ENCODE results near the gene CAPN15.
"Not testable (repeated sequence)": the region's sequence is repeated elsewhere in the genome, so short reads cannot be mapped to it uniquely, and the experiment has no call there.

The CAPN15 gene

DNA sequence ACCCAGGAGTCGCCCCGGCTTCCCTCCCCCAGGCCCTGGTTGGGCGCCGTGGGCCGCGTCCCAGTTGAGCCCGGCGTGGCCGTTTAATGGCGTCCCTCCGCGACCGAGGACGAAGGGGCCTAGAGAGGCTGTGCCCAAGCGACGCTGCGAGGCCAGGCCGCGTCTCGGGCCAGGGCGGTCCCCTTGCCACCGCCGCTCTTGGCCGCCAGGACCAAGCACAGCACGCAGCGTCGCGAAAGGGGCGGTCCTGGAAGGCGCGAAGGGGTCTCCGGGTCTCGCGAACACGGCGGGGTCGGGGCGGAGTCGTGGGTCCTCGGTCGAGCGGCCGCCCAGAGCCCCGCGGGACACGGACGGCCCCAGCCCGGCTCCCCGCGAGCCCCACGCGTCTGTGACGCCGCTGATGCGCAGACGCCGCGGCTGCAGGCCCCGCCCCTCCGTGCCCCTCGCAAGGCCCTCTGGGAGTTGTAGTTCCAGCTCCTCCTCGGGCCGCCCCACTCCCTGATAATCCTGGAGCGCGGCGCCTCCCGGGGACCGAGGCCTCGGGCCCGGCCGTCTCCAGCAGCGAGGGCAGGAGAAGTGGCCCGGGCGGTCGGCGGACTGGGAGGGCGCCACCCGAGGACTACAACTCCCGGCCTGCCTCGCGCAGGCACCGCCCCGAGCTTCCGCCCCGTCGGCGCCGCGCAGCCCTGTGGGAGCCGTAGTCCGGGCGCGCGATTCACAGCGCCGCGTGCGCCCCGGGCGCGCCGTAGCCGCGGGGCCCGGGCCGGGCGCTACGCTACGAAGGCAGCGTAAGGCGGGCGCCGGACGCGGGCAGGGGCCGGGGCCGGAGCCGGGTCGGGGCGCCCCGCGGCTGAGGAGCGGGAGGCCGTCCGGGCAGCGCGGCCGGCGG lies at the start of gene CAPN15:
Gene CAPN15, plus strand, starts transcription at position 698 of the 889 bp plus-strand sequence. CDS start 19,127 bp downstream, outside the sequence.
- DNase-seq (ENCODE audit: low read depth in 2 of 3, low spot score in 2 of 3), result peak; percentile 72 to 84 (median 81)

DNA sequence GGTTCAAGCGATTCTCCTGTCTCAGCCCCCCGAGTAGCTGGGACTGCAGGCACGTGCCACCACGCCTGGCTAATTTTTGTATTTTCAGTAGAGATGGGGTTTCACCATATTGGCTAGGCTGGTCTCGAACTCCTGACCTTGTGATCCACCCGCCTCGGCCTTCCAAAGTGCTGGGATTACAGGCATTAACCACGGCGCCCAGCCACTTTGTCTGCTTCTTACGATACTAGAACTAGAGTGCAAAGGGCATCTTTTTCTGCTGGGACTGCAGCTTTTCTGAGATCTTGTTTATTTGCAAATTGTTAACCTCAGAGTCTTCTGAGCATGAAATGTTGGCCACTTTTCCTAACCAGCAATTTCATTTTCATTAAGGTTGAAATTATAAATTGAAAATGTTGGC lies 49.2 kb upstream of the CAPN15 start:
- not testable (repeated sequence) for DNase-seq (ENCODE audit: low read depth in 2 of 3, low spot score in 2 of 3)

DNA sequence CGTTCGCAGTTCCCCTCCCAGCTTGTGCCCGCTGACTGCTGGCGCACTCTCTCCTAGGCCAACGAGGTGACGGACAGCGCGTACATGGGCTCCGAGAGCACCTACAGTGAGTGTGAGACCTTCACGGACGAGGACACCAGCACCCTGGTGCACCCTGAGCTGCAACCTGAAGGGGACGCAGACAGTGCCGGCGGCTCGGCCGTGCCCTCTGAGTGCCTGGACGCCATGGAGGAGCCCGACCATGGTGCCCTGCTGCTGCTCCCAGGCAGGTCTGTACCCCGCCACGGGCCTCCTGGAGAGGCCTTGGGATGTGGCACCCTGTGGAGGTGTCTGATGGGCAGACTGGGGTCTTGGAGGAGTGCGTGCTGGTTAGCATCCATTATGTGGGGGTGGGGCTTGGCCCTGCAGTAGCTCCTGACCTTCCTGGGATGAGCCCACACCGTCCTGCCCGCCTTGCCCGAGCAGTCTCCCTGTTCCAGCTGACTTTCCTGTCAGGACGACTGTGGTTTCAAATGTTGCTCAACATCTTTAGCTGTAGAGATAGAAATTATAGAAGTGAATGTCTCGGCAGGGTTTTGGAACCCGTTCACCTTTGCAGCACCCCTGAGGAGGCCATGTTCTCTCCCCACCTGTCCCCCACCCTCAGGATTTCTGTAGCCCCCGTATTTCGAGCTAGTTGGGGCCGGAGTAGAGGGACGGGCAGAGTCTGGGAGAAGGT lies 44.9 kb upstream of the CAPN15 start:
- no peak for DNase-seq (ENCODE audit: low read depth in 2 of 3, low spot score in 2 of 3)

GRCh38 chr16:483341-484075 lies 44.0 kb upstream of the CAPN15 start:
- DNase-seq (ENCODE audit: low read depth in 2 of 3, low spot score in 2 of 3), result no peak

DNA sequence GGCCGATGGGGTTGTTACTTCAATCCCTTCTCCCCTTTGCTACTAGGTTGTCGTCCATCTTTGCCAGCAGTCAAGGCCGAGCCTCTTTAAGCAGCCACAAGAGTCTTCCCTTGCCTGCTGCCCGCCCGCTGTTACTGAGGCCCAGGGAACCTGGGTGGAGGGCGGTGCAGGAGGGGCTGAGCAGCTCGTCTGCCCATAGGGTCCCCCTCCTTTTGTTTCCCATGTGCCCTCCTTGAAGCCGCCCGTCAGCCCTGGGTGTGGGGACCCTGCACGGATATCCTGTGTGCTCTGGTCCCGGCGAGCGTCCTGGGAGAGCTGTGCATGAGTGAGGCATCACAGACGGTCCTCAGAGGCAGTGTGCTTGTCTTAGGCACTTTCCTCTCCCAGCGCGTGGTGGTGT lies 37.9 kb upstream of the CAPN15 start:
- no peak for DNase-seq (ENCODE audit: low read depth in 2 of 3, low spot score in 2 of 3)

DNA sequence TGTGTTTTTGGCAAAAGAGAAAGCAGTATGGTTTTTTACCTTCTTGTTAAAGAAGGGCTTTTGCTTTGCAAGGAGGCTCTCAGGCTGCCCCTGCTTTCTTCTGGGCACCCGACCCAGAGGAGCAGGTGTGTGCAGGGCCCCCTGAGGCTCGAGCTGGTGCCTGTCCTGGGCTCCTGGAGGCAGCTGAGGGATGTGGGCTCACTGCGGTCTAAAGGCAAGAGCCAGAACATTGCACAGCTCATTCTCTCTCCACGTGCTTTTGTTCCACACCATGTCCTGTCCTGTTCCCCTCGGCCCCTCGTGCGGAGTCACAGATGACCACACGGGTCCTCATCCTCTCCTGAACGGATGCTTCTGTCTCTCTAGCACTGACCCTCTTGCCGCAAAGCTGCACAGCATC lies 36.7 kb upstream of the CAPN15 start:
- DNase-seq (ENCODE audit: low read depth in 2 of 3, low spot score in 2 of 3), result no peak

- no peak for DNase-seq (ENCODE audit: low read depth in 2 of 3, low spot score in 2 of 3)
These were observed 36.1 kb upstream of the CAPN15 start for GRCh38 chr16:491220-491919.

GRCh38 chr16:492211-492875 lies 35.2 kb upstream of the CAPN15 start:
- no peak for DNase-seq (ENCODE audit: low read depth in 2 of 3, low spot score in 2 of 3)

GRCh38 chr16:494676-495075 lies 32.8 kb upstream of the CAPN15 start:
- not testable (repeated sequence) for DNase-seq (ENCODE audit: low read depth in 2 of 3, low spot score in 2 of 3)

DNA sequence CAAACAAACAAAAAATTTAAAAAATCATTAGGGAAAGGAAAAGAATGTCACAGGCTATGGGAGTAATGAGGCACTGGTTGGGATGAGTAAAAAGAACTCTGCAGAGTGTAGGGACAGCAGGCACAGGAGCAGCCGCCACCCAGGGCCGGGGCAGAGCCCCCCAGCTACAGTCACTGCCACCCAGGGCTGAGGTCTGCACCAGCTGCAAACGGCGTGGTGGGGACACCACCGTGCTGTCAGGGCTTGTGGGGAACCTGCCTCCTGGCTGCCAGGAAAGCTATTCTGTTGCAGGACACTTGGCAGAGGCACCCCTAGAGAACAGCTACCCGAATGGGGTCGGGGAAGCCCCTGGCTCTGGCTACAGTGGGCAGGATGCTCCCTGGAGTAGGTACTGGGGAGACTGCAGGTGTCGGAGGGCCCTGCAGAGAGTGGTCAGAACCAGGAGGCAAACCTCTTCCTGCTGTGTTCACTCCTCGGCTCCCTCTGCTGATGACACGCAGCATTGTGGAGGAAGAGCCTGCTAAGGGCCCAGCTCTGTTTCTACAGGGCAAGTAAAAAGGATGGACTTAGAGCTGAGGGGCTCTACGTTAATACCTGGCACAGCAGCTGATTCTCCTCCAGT lies 32.3 kb upstream of the CAPN15 start:
- no peak for DNase-seq (ENCODE audit: low read depth in 2 of 3, low spot score in 2 of 3)

GRCh38 chr16:496097-496886 lies 31.2 kb upstream of the CAPN15 start:
- no peak for DNase-seq (ENCODE audit: low read depth in 2 of 3, low spot score in 2 of 3)

DNA sequence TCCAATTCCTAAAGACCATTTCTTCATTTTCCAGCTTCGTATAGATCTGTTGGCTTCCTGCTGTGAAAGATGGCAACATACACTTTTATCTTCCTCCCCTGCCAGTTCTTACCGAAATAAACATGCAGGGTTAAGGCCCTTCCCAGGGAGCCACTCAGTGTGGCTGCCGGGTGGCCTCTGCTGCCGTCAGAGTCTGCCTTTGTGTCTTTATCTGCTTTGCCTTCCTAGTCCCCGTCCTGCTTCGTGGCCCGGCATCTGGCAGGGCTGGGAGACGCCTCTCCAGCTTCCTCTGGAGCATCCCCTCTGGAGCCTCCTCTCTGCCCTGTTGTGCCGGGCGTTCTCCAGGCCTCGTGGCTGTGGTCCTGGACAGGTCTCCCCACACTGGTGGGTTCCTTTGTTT lies 30.3 kb upstream of the CAPN15 start:
- no peak for DNase-seq (ENCODE audit: low read depth in 2 of 3, low spot score in 2 of 3)

DNA sequence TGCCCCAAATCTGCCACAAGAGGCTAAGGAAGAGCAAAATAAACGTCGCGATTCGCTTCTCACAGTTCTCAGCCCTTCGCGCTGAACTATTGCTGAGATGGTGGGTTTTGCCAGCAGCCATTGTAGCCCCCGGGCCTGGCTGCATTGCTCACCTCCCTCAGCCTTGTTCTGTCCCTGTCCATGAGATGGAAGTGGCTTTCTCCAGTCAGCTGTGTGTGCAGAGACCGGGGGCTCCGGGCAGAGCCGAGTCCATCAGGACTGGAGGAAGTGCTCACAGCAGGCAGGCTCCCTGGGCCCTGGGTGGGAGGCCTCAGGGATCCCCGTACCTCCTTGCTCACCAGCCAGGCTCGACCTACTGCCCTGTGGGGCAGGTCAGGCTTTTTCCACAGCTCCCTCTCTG lies 27.6 kb upstream of the CAPN15 start:
- no peak for DNase-seq (ENCODE audit: low read depth in 2 of 3, low spot score in 2 of 3)

- DNase-seq (ENCODE audit: low read depth in 2 of 3, low spot score in 2 of 3), result no peak
These were observed 26.8 kb upstream of the CAPN15 start for GRCh38 chr16:500709-501108.

GRCh38 chr16:502179-502943 lies 25.2 kb upstream of the CAPN15 start:
- no peak for DNase-seq (ENCODE audit: low read depth in 2 of 3, low spot score in 2 of 3)

DNA sequence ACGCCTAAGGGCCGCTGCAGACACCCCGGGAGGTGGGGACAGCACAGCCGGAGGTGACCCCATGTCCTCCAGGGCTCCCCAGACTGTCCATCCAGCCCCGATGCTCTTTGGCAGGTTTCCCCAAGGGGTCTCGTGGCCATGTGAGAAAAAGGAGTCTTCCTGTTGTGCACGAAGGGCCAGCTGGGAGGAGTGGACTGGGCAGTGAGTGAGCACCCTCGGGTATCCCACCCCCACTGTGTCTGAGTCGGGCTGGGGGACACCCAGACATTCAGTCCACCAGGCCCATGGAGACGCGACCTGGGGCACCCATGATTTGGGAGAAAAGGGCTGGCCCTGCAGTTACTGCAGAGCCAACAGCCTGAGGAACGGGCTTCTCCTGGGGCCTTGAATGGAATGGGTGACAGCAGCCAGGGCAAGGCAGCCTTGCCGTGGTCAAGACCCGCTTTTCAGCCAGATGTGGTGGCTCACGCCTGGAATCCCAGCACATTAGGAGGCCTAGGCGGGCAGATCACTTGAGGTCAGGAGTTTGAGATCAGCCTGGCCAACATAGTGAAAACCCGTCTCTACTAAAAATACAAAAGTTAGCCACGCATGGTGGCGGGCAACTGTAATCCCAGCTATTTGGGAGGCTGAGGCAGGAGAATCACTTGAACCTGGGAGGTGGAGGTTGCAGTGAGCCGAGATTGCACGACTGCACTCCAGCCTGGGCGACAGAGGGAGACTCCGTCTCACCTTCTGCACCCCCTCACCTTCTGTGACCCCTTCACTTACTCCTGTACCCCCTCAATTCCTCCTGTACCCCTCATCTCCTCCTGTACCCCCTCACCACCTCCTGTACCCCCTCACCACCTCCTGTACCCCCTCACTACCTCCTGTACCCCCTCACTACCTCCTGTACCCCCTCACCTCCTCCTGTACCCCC lies 24.1 kb upstream of the CAPN15 start:
- no peak for DNase-seq (ENCODE audit: low read depth in 2 of 3, low spot score in 2 of 3)

DNA sequence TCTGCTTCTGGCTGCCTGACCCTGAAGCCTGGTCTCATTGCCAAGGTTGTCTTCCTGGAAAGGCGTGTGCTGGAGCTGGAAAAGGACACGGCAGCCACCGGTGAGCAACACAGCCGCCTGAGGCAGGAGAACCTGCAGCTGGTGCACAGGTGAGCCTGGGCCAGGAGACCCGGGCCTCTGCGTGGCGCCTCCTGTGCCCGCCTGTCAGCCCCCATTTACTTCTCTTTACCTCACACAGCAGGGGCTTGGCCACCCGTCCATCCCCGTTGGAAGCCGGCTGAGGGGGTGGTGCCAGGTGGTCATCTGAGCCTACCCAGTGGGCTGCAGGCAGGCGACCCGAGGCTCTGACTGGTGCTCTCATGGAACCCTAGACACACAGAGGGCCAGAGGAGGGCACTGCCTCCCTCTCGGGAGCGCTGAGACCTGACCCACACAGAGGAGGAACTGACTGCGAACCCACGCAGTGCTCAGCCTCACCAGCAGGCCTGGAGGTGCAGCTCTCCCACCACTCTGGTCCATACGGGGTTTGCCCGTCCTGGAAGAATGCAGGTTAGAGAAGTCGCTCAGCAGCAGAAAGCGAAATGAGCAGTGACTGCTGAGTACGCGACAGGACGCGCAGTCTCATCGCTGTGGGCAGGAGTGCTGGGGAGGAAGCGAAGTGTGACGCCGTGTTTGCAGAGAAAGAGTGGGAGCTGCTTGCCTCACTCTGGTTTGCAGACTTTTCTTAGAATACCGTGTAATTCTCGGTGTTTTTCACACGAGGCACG lies 21.9 kb upstream of the CAPN15 start:
- DNase-seq (ENCODE audit: low read depth in 2 of 3, low spot score in 2 of 3), result no peak

Data from activated CD8-positive, alpha-beta memory T cell treated with anti-CD3 and anti-CD28 coated beads for 48 hours (primary cell).